WI38 (cell line): ENCODE results near the gene CREM.

Experiments
- H3K4me3 ChIP-seq: 2 replicates; pipeline ENCODE4 v1.5.1; 2011; ENCODE audit warnings: low read depth, mild to moderate bottlenecking, control low read depth, low read length
- TF ChIP-seq, protein P1 (sequence below): IDR thresholded peaks from 2 replicates; pipeline ENCODE4 v1.5.1; 2012; ENCODE audit warnings: low read depth, mild to moderate bottlenecking, control low read depth, low read length

The CREM gene

DNA sequence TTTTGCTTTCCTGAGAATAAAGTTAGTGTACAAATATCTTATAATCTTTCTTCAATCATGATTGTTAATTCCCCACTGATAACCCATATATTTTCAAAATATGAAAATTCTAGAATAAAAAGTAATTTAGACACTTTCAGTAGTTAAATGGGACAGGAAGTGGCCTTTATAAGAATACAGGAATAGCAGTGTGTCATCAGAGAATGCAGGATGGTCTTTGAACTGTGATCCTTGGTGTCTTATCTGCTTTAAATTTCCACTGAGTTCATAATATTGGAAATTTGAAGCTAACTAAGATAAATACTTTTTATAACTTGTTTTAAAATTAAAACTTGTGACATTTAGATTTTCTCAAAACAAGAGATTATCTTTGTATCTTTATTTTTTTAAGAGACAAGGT lies 75.4 kb downstream of the CREM start:
- no peak overlapping the region for H3K4me3 ChIP-seq
- TF ChIP-seq, protein P1, sequence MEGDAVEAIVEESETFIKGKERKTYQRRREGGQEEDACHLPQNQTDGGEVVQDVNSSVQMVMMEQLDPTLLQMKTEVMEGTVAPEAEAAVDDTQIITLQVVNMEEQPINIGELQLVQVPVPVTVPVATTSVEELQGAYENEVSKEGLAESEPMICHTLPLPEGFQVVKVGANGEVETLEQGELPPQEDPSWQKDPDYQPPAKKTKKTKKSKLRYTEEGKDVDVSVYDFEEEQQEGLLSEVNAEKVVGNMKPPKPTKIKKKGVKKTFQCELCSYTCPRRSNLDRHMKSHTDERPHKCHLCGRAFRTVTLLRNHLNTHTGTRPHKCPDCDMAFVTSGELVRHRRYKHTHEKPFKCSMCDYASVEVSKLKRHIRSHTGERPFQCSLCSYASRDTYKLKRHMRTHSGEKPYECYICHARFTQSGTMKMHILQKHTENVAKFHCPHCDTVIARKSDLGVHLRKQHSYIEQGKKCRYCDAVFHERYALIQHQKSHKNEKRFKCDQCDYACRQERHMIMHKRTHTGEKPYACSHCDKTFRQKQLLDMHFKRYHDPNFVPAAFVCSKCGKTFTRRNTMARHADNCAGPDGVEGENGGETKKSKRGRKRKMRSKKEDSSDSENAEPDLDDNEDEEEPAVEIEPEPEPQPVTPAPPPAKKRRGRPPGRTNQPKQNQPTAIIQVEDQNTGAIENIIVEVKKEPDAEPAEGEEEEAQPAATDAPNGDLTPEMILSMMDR, result no peak

DNA sequence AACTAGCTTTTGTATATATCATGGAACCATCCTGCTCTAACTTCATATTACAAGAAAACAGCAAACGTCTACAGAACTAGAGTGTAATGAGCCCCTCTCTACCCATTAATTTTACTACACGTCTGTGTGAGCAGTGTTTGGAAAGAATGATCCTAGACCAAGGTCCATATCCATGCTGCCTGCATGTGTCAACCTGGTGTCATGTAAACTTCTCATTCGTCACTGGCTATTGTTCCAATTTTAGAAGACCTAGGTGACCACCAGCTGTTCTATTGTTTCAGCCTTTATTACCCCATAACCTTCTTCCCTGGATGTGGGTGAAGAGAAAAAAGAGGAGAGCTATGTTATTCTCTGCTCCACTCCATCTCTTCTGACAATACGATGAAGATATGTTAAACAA lies 77.1 kb downstream of the CREM start:
- TF ChIP-seq, protein P1, result no peak
- no peak overlapping the region for H3K4me3 ChIP-seq

DNA sequence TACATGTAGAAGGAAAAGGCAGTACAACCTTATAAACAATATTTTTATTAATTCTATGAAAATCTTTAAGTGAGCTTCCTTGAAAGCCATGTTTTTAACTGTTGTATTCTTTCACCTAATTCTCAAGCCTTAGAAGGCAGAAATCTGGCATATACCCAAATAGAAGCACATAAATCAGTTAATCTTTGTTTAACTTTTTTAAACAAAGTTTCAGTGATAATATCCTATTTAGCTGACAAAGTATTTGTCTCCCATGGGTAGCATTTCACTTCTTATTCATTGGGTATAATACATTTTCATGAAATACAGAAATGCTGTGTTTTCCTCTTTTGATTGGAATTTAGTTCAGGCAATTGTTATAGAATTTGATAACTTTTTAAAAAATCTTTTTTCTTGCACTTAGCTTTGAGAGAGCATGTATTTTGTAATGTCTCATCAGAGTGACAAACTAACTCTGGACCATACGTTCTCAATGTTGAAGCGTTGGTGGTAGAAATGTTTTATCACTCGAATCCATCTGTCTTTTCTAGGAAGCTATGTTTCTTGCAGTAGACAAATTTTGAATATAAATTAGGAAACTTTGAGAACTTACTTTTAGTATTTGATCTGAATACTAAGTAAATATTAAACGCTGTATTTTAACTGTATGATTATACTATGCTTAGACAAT lies 78.1 kb downstream of the CREM start:
- H3K4me3 ChIP-seq, result no peak overlapping the region
- TF ChIP-seq, protein P1, result no peak

DNA sequence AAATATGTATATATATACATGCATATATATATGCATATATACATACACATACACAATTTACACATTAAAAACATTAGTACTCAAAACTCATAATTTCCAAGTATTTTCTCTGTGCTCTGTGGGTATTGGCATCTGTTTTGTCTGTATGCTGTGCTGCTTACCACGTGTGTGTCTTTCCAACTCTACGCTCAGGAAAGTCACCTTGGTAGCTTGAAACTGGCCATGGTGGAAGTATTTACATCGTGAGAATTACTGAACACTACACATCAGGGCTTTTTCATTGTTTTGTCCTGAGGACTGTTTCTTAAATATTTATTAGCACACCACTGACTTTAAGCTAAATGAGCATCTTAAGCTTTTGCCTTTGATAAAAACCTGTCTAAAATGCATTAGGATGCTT lies 79.6 kb downstream of the CREM start:
- TF ChIP-seq, protein P1, result no peak
- no peak overlapping the region for H3K4me3 ChIP-seq

DNA sequence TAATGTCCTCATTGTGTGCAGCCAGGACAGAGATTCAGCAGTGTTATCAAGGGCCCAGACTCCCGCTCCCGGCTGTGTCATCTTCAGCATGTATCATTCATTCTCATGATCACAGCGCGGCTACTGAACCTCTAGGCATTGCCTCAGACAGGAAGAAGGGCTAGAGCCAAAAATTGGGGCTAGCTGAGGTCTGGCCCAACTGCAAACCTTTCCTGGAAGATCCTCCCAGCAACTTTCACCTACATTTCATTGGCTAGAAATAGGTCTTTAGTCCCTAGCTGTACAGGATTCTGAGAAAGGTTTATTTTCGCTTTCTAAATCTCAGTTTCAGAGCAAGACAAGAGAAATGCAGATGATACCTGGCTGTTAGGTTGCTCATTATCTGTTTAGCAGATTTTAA lies 81.9 kb downstream of the CREM start:
- H3K4me3 ChIP-seq, result no peak overlapping the region
- TF ChIP-seq, protein P1, result no peak

DNA sequence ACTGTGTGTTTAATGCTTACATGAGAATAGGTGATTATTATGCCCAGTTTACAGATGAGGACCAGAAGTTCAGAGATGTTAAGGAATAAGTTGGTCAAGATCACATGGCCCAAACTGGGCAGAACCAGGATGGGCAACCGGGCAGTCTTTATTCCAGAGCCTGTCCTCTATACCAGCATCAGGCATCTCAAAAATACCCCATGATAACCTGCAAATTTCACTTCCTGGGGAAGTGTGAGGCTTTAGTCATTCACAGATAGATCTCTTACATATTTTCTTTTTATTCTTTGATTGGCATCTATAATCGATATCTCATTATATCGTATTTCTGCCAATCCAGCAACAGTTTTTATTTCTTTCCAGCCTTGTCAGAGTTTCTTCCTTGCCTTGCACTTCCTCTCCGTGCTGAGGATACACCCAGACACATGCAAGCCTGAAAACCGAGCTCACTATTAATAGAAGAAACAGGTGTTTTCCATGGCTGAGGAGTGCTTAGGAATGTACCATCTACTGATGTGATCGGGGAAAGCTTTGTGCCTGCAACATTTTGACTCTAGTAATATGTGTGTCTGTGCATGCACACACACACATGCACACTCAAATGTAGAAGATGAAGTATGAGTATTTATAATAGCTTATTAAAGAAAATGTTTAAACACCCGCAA lies 82.4 kb downstream of the CREM start:
- TF ChIP-seq, protein P1, result no peak
- no peak overlapping the region for H3K4me3 ChIP-seq

DNA sequence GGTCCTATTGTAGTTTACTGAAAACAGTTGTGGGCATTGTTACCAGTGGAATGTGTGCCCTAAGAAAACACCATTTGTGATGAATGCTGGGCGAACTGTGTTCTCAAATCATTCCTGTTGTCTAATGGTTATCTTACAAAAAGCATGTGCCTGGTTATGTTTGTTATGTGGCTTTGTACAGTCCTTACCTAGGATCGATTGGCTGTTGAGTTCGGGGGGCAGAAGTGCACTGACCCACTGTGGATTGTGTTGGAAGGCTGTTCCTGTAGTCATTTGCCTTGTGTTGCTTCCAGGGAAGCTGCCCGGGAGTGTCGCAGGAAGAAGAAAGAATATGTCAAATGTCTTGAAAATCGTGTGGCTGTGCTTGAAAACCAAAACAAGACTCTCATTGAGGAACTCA lies 84.3 kb downstream of the CREM start:
- TF ChIP-seq, protein P1, result no peak
- H3K4me3 ChIP-seq, result no peak overlapping the region
